ENCODE measurements around the gene UNC93B1.

The UNC93B1 gene

DNA sequence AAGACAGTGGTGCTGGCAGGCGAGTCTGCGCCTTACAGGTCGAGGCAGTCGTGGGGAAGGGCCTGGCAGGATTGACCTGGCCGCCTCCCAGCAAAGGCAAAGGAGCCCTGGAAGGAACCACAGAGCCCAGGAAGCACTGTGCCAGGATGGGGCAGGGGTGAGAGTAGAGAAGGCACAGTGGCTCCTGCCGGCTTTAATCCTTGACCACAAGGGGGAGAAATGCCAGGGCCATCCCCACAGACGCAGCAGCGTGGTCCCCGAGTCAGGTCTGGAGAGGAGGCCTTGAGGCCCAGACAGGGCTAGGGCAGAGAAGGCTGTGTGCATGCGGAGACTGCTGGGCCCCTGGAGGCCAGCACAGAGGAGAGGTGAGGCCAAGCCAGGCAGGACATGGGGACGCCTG is 16.7 kb upstream of the UNC93B1 start:
- no peak for ATAC-seq

DNA sequence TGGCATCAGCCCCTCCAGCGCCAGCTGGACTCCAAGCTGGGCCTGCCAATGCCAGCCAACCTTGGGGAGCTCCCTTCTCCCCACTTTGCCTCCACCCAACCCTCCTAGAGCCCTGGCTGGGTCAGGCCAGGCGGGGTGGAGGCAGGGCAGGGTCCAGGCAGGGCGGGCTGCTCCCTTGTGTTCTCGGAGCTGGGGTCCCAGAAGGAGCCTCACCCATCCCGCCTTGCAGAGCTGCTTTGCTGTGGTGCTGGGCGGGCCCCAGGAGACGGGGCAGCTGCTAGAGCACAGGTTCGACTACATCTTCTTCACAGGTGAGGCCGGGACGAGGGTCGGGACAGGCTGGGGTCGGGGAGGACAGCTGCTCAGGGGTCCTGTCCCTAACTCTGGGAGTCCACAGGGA is 15.6 kb upstream of the UNC93B1 start:
- no peak for ATAC-seq

DNA sequence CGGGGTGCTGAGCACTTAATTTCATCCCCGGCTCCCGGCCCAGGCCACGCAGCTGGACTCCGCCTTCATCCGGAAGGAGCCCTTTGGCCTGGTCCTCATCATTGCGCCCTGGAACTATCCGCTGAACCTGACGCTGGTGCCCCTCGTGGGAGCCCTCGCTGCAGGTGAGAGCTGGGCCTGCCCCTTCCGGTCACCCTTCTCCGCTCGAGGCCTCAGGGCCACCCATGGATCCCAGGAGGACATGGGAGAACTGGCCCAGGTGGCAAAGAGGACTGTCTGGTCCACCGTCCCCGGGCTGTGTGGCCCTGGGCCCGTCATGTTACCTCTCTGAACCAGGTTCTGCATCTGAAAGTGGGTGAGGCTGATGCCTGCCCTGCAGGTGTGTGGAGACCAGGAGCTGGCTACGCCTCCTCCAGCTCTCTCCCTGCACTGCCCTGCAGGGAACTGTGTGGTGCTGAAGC is 14.9 kb upstream of the UNC93B1 start:
- no peak for ATAC-seq

DNA sequence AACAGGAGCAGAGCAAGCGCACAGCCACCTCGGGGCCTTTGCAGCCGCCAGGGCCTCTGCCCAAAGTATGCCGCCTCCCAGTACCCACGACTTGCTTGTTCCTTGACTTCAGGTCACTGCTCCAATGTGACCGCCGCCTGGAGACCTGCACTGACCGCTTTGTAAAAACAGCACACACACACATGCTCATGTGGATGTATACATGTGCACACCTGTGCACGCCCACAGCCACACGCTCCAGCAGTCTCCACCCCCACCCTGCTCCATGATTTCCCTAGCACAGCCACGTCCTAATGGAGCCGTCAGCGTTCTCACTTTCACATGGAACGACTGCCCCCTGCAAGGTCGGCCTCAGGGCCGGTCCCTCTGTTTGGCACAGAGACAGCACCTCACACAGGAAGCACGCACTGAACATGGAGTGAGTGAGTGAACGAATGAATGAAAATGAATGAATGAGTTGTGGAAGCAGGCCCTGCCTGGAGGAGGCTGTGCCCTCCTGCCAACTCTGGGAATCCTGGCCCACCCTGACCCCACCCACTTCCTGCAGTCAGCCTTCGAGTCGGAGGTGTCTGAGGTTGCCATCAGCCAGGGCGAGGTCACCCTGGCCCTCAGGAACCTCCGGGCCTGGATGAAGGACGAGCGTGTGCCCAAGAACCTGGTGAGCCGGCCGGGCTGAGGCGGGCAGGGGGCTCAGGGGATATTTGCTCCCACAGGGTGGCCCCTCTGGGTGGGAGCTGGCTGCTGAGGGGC is 14.3 kb upstream of the UNC93B1 start:
- no peak for ATAC-seq

DNA sequence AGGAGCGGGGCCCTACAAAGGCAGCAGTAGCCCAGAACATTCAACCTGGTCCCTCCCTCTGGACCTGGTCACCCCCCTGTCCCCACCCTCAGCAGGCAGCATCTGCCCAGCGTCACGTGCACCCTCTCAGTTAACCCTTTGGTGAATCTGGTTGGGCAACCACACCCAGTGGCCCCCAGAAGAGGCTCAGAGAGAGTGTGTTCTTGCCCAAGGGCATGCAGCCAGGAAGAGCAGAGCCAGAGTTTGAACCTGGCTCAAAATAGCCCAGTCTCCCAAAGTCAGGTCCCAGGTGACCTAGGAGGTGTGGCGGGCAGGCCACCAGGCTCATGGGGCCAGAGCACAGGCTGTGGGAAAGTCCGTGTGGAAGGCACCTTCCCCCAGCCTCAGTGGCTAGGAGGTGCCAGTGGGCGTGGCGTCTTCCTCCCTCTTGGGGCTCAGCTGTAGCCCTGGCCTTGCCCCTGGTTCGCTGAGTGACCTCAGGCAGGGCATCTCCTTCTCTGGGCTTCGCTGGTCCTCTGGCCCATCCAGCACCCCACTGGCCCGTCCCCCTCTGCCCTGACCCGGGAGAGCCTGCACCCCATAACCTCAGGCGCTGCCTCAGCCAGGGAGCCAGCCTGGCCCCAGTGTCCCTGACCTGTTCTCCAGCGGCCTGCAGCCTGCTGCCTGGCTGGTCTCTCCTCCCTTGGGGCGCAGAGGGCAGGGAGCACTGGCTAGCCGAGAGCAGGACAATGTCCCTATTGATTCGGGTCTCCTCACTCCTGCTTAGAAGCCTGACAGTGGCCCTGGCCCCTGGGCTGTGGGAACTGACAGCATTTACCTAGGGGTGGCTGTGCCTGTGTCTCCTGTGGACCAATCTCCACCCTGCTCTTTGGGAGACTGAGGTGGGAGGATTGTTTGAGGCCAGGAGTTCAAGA is 13.3 kb upstream of the UNC93B1 start:
- no peak for ATAC-seq

DNA sequence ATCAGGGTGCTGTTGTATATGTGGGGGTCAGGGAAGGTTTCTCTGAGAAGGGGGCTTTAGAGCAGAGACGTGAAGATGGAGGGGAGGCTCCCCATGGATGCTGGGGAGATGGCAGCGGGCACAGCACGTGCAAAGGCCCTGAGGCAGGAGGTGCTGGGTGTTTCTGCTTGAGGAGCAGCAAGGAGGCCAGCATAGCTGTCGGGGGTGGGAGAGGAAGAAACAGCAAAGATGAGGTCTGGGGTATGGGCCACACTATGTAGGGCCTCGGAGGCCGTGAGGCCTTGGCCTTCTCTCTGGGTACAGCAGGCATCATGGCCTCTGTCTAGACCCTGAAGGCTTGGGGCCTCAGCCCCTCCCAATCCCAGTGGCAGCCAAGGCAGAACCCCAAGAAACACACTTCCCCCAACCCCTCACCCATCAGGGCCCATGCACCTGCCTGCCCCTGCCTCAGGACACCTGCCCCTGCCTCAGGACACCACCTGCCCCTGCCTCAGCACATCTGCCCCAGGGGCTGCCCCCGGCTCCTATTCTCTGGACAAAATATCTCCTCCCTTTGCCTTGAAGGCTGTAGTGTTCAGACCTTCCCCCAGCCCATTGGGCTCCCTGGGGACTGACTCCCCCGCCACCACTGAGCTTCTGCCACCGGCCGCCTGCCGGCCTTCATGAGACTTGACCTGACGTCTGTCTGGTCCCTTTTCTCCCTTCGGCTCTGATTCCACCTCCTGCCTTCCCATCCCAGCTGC is 12.4 kb upstream of the UNC93B1 start:
- ATAC-seq: no peak

DNA sequence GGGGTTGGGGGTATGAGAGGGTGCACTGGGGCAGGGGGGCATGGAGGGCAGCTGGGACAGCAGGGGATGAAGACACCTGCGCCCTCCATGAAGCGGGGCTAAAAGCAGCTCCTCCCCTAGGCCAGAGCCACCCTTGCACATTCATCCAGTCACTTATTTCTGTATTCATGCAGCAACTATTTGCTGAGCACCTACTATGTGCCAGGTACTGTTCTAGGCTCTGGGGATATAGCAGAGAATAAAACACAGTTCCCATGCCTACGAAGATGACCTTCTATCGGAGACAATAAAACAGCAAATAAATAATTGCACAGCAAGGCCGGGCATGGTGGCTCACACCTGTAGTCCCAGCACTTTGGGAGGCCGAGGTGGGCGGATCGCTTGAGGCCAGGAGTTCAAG is 11.6 kb upstream of the UNC93B1 start:
- ATAC-seq: no peak

DNA sequence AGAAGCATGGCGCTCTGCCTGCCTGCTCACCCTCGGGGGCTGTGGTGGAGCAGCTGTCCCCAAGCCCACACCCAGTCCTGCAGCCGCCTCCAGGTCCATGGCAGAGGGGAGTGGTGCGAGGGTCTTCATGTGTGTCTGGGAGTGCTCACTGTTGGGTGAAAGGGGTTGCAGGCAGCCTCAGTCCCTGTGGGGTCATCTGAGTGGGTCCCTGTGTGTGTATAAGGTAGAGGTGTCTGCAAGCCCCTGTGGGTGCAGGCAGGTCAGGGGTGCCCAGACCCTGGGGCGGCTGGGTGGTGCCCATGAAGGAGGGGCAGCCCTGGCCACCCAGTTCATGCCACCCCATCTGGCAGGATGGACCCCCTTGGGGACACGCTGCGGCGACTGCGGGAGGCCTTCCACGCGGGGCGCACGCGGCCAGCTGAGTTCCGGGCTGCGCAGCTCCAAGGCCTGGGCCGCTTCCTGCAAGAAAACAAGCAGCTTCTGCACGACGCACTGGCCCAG is 11.1 kb upstream of the UNC93B1 start:
- ATAC-seq: no peak

DNA sequence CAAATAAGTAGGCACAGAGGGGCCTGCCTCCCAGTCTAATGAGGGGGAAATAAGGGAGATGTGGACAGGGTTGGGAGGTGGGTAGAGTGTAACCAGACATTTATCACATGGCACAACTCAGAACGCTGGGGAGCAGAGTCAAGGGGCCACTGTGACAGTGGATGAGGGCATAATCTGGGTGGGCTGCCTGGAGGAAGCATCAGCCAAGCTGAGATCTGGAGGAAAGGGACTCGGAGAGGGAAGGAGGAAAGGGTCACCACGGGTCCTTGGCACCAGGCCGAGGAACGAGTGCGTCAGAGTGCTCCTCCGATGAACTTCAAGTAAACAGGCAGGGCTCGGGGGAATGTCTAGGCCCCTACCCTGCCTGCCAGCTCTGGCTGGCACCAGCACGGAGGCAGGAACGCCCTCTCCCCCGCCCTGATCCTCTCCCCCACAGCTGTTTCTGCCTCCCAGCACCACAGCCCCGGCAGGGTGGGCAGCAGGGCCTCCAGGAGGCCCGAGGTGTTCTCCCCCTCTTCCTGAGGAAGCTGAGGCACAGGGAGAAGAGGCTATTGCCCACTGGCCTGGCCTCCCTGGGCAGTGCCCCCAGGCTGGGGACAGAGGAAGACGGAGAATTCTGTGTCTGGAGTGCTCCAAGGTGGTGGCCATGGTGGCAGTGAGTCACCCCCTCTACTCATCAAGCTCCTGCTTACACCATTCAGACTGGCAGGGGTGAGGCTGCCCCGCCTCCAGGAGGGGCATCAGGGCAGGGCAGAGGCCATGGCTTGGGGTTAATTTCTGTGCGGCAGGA is 10.5 kb upstream of the UNC93B1 start:
- ATAC-seq: peak in 1 of 2 donors; percentile 27

DNA sequence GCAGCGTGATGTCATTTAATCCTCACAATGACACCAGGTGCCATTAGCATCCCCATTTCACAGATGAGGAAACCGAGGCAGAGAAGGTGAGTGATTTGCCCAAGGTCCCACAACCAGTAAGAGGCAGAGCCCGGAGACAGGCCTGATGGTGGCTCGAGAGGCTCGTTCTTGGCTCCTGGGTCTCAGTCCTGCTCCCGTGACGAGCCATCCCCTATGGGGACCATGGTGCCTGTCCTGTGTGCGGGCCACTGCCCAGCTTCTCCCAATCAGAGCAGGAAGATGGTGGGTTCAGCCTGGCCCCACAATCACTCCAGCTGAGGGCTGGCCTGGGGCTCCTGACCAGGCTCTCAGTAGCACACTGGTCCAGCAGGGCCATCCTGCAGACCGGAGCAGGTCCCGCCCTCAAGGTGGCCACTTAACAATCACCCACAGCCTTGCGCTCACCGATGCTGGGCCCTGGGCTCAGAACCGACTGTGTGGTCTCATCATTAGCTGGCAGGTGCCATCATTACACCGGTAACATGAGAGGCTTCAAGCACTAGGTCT is 9.8 kb upstream of the UNC93B1 start:
- no peak for ATAC-seq

DNA sequence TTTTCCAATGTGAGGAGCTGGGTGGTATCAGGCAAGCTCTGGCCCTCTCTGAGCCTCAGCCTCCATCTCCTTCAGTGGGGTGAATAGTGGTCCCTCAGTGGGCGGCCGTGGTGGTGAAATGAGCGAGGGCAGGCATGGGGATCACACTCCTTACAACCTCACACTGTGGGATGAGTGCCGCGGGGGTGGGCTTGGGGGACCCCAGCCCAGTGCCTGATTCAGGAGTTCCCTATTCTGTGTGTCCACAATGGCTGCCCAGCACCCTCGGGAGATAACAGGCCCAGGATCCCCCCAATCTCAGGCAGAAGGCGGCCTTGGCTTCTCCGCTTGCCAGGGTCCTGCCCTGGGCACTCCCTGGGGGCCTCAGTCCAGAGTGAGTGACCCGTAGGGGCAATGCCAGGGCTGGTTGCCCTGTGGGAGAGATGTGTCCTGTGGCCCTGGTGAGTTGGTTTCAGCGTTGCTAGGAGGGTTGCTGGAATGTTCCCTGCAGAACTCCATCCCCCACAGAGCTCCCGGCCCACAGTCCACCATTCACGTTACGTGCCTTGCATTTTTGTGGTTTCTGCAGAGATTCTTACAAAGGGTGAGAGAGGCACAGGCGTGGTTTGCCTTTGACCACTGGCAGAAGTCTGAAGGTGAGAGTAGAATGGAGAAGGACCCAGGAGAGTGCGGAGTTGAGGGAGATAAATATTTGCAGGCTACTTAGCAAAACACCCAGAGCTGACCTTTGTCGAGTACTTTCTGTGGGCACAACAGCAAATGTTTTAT is 9.1 kb upstream of the UNC93B1 start:
- no peak for ATAC-seq

DNA sequence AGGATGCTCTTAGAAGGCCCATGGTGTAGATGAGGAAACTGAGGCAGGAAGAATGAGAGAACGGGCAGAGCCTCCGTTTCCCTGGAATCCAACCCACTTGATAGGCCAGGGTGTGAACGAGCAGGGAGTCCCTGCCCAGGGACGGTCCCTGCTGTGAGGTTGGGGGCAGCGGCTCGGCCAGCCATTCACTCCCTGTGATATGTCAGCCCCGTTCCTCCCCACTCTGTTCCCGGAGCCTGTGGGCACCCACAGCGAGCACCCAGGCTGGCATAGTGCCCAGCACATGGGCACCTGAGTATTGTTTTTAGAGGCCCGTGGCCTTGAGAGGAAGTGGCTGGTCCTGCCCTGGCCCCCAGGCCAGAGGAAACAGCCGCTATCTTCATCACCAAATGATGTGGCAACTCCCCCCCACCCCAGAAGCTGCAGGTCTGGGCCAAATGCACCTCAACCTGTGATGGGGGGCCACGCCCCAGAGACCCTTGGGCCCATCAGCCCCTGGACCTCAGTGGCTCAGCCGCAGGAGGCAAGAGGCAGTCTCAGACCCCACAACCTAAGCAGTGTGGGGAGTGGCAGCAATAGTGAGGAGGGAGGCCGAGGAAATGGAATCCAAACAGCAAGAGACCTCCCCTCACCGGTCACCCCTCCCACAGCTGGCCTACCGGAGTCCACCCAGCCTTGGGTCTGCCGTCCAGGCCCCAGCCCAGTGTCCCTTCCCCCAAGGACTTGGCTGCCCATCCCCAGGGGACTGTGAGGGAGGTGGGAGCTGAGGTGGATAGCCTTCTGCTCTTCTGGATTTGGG is 8.3 kb upstream of the UNC93B1 start:
- no peak for ATAC-seq

DNA sequence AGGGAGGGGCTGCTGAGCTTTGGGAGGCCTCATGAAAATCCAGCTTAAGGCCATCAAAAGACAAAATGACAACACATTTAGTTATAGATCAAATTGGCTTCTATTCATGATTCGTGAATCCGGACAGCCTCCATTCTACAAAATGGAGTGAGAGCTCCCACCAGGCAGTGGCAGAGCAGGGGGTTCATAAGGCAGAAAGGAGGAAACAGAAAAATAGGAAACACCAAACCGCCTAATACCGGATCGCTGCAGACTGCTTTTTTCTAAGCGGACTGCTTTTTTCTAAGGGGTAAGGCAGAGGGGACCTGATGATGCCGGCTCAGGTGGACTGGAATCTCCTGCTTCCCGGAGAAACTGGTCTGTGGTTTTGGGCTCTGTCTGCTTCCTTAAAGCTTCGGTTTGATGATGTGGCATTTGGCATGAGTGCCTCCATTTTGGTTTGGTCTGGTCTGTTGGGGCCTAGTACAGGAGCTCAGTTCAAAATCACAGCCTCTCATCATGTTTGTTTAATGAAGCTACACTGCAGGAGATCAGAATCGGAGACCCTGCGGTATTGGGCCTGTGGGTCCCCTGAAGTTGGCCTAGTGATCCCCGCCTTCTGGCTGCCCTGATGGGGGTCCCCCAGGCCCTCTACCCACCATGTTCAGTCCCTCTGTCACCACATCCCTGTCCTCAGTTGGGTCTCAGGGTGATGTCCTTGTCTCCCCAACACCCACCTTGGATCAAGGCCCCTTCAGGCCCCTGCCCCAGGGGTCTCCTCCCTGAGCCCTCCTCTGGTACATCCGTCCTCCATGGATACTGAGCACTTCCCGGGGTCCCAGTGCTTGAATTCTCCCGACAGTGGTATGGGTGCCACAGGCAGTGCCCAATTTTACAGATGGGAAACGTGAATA is 7.4 kb upstream of the UNC93B1 start:
- no peak for ATAC-seq

DNA sequence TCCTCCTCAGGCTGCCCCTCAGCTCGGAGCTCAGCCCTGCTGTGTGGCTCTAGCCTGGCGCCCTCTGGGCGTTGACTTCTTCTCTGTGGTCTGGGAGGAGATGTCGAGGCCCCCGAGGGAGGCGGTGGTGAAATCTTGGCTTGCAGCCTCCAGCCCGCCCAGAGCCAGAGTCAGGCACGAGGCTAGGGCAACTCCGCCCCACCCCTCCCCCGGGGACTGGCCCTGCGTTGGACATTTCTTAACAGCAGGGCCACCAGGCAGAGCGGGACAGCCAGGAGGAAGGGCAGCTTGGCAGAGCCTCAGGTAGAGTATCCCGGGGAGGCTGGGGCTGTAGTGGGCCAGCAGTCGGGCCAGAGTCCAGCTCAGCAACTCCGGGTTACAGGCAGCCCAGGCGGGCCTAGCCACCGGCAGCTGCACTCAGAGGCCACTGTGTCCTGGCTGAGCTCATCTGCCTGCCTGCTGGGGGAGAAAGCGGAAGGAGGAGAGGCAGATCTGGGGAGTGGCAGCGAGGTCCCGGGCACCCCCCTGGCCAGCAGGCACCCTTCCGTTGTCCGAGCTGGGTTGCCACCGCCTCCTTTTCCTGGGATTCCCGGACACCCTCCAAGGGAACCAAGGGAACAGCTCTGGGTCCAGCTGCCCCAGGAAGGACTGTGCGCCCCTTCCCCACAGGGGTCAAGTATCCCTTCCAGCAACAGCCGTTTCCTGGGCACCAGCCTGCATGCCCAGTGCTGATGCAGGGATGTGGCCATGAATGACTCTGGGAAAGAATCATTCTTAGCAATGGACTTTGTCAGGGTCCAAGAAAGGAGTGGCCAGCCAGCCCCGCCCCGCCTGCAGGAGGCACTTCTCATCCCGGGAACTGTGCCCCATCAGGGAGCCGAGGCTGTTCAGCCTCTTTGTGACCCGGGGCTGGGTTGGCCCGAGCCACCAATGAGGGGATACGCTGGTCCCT is 6.5 kb upstream of the UNC93B1 start, which contains the start of gene ALDH3B1:
TSS of gene ALDH3B1 (plus strand) at position 238 of the 952 bp plus-strand sequence. CDS start 4,971 bp downstream, outside the sequence.
- peak in 1 of 2 donors; percentile 30 for ATAC-seq

DNA sequence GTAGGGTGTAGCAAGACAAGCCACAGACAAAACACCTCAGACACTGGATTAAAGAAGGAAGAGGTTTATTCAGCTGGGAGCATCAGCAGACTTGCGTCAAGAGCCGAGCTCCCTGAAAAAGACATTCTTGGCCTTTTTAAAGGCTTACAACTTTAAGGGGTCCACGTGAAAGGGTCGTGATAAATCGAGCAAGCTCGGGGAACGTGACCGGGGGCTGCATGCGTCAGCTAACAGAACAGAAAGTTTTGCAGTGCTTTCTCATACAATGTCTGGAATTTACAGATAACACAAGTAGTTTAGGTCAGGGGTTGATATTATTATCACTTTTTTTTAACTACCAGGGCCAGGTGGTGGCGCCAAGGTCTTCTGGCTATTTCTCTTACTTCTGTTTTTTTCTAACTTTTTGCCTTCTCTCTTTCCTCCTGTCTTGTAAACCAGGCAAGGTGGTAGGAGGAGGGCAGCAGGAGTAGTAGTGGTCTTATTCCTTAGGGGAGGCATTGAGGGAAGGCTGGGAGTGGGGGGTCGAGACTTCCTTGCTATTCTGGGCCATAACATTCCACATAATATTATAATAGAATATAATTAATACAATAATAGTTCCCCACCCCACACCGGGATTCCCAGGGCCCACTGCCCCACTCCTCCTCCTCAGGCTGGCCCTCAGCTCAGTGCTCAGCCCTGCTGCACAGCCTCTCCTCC is 5.6 kb upstream of the UNC93B1 start:
- ATAC-seq: no peak

DNA sequence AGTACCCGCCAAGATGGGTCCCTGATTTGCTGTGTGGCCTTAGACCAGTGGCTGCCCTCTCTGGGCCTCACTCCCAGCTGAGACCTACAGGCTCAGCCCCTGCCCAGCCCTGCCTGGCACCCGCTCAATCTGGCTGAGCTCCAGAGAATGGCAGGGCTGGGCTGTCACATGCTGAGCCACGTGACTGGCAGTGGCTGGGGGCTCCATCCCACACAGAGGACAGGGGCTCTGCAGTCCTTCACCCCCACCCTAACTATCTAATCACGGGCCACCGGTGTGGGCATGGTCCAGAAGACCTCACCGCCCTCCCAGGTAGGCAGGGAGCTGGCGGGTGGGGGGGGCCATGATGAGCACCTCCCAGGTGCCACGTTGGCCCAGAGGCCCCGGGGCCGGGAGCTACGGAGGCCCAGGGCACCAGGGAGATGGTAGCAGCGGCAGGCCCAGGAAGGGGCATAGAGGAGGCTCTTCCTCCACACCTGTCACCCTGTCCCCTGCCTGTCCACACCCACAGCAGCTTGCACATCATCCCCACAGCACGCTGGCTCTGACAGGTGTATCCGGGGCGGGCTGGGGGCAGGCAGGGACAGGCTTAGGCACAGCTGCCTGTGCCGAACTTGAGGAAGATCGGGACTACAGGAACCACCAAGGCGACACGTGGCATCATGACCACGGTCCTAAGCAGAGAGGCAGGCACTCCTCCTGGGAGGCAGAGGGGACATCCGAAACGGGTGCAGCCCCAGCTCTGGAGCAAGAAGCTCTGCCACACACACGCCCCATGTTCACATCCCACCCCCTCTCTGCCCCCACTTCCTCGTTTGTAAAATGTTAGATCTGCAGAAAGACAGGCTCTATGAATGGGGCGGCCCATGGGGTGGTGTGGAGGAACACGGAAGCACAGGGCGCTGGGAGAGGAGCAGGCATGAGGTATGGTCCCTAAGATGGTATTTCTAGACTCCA is 4.8 kb upstream of the UNC93B1 start:
- no peak for ATAC-seq
